GM19328 (cell line): ENCODE results near the gene HMGB1.

Source experiments
- ATAC-seq: cut with Tn5 transposase; IDR thresholded peaks from one replicate; pipeline ENCODE4 v1.9.1; 2021; ENCODE audit warnings: mild to moderate bottlenecking, moderate library complexity; ENCODE audit not compliant: unreplicated experiment

HMGB1 gene

GRCh38 chr13:30406779-30407416, 58.8 kb downstream of the HMGB1 start:
- no peak for ATAC-seq
